ENCODE data around the gene PPP4R2.

PPP4R2 gene

DNA sequence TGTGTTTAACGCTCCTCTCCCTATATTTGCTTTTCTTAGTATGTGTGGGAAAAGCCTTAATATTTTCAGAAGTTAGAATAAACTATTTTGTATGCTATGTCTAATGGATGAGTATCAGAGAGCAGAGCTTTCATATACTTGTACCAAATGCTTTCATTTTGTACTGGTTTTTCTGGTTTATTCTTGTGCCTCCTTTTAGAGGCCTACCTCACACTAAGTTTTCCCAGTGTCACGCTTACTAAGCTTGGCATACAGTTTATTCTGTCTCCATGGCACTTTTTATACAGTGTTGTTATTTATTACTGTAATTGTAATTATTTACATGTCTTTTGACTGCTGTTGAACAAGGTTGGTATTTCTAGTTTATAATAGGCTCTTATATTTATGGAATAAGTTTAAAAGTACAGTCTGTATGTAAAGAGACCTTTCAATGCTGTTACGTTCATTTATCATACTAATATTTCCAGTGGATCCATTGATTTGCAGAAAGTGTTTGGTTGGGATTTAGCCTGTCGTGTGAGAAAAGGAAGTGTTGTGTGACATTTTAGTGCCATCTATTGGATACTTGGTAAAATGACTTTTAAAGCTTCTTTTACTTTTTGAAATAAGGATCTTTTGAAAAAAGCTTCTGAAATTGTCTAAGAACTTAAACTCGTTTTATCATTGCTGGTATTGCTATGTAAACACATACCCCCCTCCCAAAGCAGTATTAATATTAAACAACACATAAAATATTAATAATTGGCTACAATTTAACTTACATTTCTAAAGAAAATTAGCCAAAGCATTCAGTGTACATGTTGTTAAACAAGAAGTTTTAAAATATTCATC, 59.6 kb downstream of the PPP4R2 start:
- TF ChIP-seq GATA3 (IDR thresholded peaks at IDR 0.05; ENCODE audit: low read depth, low read length) (no peak), GATA2 (IDR thresholded peaks at IDR 0.05; ENCODE audit: low read depth, low read length) (no peak)

- TF ChIP-seq GATA2 (IDR thresholded peaks at IDR 0.05; ENCODE audit: low read depth, low read length) (no peak), GATA3 (IDR thresholded peaks at IDR 0.05; ENCODE audit: low read depth, low read length) (no peak)
Observed at GRCh38 chr3:73056845-73057150, 60.2 kb downstream of the PPP4R2 start.

DNA sequence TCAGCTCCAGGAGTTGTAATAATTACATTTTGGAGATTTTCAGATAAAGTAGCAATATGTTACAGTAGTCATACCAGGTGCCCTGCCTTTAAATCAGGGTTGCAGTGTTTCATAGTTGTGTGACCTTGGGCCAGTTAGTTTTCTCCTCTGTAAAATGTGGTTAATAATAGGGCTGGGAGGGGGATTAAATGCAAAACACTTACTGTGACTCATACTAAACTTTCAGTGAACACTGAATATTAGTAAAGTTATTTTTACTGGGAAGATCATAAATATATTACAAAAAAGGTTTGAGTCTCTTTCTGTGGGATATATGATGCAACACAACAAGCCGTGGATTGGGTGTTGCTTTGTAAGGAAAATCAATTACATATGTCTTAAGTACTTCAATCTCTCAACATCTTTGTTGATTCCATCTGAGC, 63.7 kb downstream of the PPP4R2 start:
- TF ChIP-seq GATA3 (IDR thresholded peaks at IDR 0.05; ENCODE audit: low read depth, low read length) (no peak), GATA2 (IDR thresholded peaks at IDR 0.05; ENCODE audit: low read depth, low read length) (no peak)

DNA sequence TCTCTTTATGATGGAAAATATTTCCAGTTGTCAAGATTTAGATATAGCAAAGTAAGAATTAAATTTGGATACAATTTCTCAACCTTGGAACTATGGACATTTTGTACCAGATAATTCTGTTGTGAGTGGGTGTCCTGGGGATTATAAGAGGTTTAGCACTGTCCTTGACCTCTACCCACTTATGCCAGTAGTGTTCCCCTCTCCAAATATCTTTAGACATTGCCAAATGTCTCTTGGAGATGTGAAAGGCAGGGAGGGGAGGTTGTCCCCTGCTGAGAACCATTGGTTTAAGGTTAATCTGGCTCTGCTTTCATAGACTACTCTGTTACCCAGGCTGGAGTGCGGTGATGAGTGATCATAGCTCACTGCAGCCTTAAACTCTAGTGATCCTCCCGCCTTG, 64.8 kb downstream of the PPP4R2 start, which contains the start of gene EBLN2:
Gene EBLN2, plus strand, starts transcription at position 244 of the 400 bp plus-strand sequence. CDS start 423 bp downstream, outside the sequence.
- TF ChIP-seq GATA2 (IDR thresholded peaks at IDR 0.05; ENCODE audit: low read depth, low read length) (no peak), GATA3 (IDR thresholded peaks at IDR 0.05; ENCODE audit: low read depth, low read length) (no peak)

DNA sequence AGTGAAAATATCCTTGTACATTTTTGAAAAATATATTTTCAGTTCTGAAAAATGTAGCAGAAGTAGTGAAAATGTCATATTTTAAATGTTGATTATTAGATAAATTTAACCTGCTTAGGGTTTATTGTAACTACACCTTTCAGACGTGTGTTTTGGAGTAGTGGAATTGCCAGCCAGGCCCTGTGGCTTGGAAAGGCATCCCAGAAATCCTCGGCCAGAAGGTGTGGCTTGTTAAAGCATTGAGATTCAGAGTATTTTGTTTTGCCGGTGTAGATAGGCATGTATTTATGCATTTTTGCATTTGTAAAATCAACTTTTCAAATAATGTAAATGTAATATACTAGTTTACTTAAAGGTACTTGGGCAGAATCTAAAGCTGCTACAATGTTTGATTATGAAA, 71.8 kb downstream of the PPP4R2 start:
- TF ChIP-seq GATA3 (IDR thresholded peaks at IDR 0.05; ENCODE audit: low read depth, low read length) (no peak), GATA2 (IDR thresholded peaks at IDR 0.05; ENCODE audit: low read depth, low read length) (no peak)

DNA sequence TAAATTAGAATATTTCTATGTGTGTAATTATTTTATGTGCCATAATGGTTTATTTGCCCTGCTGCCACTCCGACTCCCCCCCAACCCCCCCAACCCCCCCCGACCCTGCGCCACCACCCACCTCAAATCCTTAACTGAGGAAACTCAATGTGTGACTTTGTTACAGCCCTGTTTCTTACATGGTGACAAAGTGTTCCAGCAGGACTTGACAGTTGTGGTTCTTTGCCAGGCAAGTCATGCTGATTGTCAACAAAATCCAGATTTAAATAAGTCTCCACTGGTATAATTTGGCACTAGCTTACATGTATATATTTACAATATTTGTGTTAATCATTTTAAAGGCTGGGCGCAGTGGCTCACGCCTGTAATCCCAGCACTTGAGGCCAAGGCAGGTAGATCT, 72.6 kb downstream of the PPP4R2 start:
- no peak for TF ChIP-seq GATA3 (IDR thresholded peaks at IDR 0.05; ENCODE audit: low read depth, low read length)
- TF ChIP-seq GATA2 (IDR thresholded peaks at IDR 0.05; ENCODE audit: low read depth, low read length), result no peak

DNA sequence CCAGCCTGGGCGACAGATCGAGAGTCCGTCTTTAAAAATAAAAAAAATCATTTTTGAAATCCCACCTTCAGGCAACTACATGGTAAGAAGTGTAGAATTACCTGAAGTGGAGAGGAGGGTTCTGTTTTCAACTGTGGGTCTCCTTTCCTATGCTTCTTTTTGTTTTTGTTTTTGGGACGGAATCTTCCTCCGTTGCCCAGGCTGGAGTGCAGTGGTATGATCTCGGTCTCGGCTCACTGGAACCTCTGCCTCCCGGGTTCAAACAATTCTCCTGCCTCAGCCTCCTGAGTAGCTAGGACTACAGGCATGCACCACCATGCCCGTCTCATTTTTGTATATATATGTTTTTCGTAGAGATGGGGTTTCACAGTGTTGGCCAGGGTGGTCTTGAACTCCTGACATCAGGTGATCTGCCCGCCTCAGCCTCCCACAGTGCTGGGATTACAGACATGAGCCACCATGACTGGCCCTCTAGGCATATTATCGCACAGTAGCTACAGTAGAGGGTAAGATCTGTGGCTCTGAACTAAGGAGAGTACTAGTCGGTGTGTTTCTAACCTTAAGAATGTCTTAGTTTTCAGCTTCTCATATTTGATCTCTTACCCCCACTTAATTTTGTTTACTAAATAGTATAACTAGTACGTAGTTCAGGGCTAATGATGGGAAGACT, 73.3 kb downstream of the PPP4R2 start:
- no peak for TF ChIP-seq GATA2 (IDR thresholded peaks at IDR 0.05; ENCODE audit: low read depth, low read length)
- no peak for TF ChIP-seq GATA3 (IDR thresholded peaks at IDR 0.05; ENCODE audit: low read depth, low read length)

DNA sequence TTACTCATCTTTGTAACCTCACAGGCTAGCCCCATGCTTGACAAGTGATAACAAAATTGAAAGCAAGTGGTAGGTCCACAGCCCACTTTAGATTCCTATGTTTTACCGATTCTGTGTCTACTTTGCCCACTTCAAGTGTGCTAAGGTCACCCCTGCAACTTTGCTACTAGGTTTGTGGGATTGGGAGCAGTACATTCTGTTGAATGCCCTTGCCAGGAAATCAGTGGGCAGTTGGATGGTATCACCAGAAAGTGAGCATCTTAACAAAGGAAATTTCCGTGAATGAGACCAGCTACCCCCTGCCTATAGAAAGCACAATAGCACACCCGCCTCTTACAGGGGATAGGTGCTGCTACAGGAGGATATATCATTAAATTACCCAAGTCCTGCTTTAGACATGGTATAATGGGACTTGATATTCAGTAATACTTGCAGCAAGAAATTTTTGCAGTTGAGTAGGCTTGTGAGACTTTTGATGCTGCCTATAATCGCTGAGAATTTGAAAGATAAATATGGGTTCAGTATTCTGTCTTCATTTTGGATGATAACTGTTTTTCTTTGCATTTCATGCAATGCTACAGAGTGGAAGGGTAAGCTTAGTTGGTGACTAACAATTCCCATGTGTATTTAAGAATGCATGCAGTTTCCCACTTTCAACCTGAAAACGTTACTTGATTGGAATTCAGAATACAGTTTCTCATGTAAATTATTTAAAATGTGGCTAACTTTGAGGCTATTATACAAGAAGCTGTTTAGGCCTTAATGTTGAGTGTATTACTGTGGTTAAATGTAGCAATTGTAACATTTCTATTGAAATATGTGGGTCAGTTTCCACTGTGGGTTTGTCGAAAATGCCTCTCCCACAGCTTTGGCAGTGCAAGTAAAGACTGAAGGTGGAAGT, 74.3 kb downstream of the PPP4R2 start:
- TF ChIP-seq GATA3 (IDR thresholded peaks at IDR 0.05; ENCODE audit: low read depth, low read length), result no peak
- TF ChIP-seq GATA2 (IDR thresholded peaks at IDR 0.05; ENCODE audit: low read depth, low read length), result no peak

DNA sequence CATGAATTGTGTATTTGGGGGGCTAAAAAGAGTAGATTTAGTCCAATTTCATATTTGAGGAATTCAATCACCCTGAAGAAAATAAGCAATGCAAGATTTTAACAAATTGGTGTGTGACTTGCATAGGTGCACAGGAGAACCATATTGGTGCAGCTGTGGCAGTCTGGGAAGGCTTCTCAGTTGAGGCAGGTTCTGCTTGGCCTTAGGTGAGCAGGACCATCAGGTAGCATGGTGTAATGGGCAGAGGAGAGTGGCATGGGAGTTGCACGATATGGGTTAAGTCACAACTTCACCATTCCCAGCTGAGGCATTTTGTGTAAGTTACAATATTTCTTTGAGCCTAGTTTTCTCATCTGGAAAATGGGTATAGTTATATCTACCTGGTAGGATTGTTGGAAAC, 75.3 kb downstream of the PPP4R2 start:
- TF ChIP-seq GATA2 (IDR thresholded peaks at IDR 0.05; ENCODE audit: low read depth, low read length) (no peak), GATA3 (IDR thresholded peaks at IDR 0.05; ENCODE audit: low read depth, low read length) (no peak)

- TF ChIP-seq GATA2 (IDR thresholded peaks at IDR 0.05; ENCODE audit: low read depth, low read length), result no peak
- no peak for TF ChIP-seq GATA3 (IDR thresholded peaks at IDR 0.05; ENCODE audit: low read depth, low read length)
Observed at GRCh38 chr3:73072634-73073033, 76.0 kb downstream of the PPP4R2 start.

- TF ChIP-seq GATA2 (IDR thresholded peaks at IDR 0.05; ENCODE audit: low read depth, low read length) (no peak), GATA3 (IDR thresholded peaks at IDR 0.05; ENCODE audit: low read depth, low read length) (no peak)
Observed at GRCh38 chr3:73073091-73073707, 76.6 kb downstream of the PPP4R2 start.

- TF ChIP-seq GATA3 (IDR thresholded peaks at IDR 0.05; ENCODE audit: low read depth, low read length) (no peak), GATA2 (IDR thresholded peaks at IDR 0.05; ENCODE audit: low read depth, low read length) (no peak)
Observed at GRCh38 chr3:73074781-73075180, 78.2 kb downstream of the PPP4R2 start.

- TF ChIP-seq GATA2 (IDR thresholded peaks at IDR 0.05; ENCODE audit: low read depth, low read length), result no peak
- TF ChIP-seq GATA3 (IDR thresholded peaks at IDR 0.05; ENCODE audit: low read depth, low read length), result no peak
Observed at GRCh38 chr3:73080216-73080966, 83.8 kb downstream of the PPP4R2 start.

Measured in SH-SY5Y (cell line).